ENCODE data around the gene GLRX. TPM values are rescaled to one million over a fixed set of nuclear protein-coding genes. Genes with fewer than 3 reads are reported as not detected.

The GLRX gene
- total and polyA plus RNA-seq, 10 of the 15 experiments (the other 5 are each of a cell fraction or from before 2014, with no cell fraction given): 63.0 to 366 (median 186) TPM

GRCh38 chr5:95870105-95870672 is 47.7 kb upstream of the GLRX start (continued):
- TF ChIP-seq, protein P1, sequence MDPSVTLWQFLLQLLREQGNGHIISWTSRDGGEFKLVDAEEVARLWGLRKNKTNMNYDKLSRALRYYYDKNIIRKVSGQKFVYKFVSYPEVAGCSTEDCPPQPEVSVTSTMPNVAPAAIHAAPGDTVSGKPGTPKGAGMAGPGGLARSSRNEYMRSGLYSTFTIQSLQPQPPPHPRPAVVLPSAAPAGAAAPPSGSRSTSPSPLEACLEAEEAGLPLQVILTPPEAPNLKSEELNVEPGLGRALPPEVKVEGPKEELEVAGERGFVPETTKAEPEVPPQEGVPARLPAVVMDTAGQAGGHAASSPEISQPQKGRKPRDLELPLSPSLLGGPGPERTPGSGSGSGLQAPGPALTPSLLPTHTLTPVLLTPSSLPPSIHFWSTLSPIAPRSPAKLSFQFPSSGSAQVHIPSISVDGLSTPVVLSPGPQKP (IDR thresholded peaks at IDR 0.05; ENCODE audit: low read depth, low read length): no peak
- TF ChIP-seq TAF1 (IDR thresholded peaks at IDR 0.05; ENCODE audit: borderline replicate concordance, low read depth, low read length) (no peak), JUND (IDR thresholded peaks at IDR 0.05; ENCODE audit: low read depth, low read length) (0 out of 2 replicates have a peak, but pooled peaks have one; percentile 7), ZNF217 (IDR thresholded peaks at IDR 0.05) (no peak), NRF1 (conservative IDR thresholded peaks at IDR 0.05; ENCODE audit: low read depth, low read length) (no peak), SKIL (IDR thresholded peaks at IDR 0.05; ENCODE audit: low read depth, poor library complexity, severe bottlenecking) (peak; percentile 50), CHD2 (IDR thresholded peaks at IDR 0.05; ENCODE audit: borderline replicate concordance, low read depth, low read length) (0 out of 2 replicates have a peak, but pooled peaks have one; percentile 8), EP300 (IDR thresholded peaks at IDR 0.05; ENCODE audit: borderline replicate concordance in 1 of 2, control insufficient read depth in 1 of 2, low read depth in 2 of 2, low read length in 2 of 2) (no peak; a peak in 1 of 4 replicates), IKZF1 (conservative IDR thresholded peaks at IDR 0.05) (peak; percentile 92), MEF2A (IDR thresholded peaks at IDR 0.05; ENCODE audit: insufficient read depth, low read depth, low read length) (peak; percentile 97), FOXM1 (IDR thresholded peaks at IDR 0.05; ENCODE audit: low read depth, low read length) (peak; percentile 96), RFX5 (IDR thresholded peaks at IDR 0.05; ENCODE audit: low read depth, low read length) (no peak), NR2C2 (IDR thresholded peaks at IDR 0.05; ENCODE audit: borderline replicate concordance, control insufficient read depth, insufficient read length, low read depth) (no peak), IKZF2 (IDR thresholded peaks at IDR 0.05) (peak; percentile 97 to 98), CBFB (IDR thresholded peaks at IDR 0.05; ENCODE audit: low read depth) (0 out of 2 replicates have a peak, but pooled peaks have one; percentile 24), SUZ12 (IDR thresholded peaks at IDR 0.05; ENCODE audit: unreplicated experiment) (no peak), NFIC (IDR thresholded peaks at IDR 0.05; ENCODE audit: low read depth, low read length) (peak; percentile 97), JUNB (IDR thresholded peaks at IDR 0.05) (peak; percentile 99), RELB (IDR thresholded peaks at IDR 0.05; ENCODE audit: low read depth) (peak; percentile 57; the same call in 1 of the 2 replicates), POLR2A (IDR thresholded peaks at IDR 0.05; ENCODE audit: low read depth, low read length) (0 out of 2 replicates have a peak, but pooled peaks have one; percentile 32), EGR1 (IDR thresholded peaks at IDR 0.05; ENCODE audit: borderline replicate concordance in 1 of 2, low read depth in 2 of 2, low read length in 2 of 2) (no peak)
- TF ChIP-seq, protein P2, sequence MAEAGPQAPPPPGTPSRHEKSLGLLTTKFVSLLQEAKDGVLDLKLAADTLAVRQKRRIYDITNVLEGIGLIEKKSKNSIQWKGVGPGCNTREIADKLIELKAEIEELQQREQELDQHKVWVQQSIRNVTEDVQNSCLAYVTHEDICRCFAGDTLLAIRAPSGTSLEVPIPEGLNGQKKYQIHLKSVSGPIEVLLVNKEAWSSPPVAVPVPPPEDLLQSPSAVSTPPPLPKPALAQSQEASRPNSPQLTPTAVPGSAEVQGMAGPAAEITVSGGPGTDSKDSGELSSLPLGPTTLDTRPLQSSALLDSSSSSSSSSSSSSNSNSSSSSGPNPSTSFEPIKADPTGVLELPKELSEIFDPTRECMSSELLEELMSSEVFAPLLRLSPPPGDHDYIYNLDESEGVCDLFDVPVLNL (IDR thresholded peaks at IDR 0.05; ENCODE audit: low read depth, low read length): no peak
- TF ChIP-seq, protein P3, sequence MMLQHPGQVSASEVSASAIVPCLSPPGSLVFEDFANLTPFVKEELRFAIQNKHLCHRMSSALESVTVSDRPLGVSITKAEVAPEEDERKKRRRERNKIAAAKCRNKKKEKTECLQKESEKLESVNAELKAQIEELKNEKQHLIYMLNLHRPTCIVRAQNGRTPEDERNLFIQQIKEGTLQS (IDR thresholded peaks at IDR 0.05; ENCODE audit: borderline replicate concordance, extremely low read depth, low read depth, low read length): no peak
- TF ChIP-seq, protein P4, sequence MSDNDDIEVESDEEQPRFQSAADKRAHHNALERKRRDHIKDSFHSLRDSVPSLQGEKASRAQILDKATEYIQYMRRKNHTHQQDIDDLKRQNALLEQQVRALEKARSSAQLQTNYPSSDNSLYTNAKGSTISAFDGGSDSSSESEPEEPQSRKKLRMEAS (IDR thresholded peaks at IDR 0.05; ENCODE audit: low read depth, low read length): peak; percentile 60; the same call in 1 of the 2 replicates
